Osteoblast (primary cell): ENCODE measurements around the gene CHAD. TPM values are rescaled to one million over a fixed set of nuclear protein-coding genes. Genes with fewer than 3 reads are reported as not detected.
A peak's percentile ranks its signal among the peaks of the same experiment; 100 is the strongest.
"Not testable (repeated sequence)": the region's sequence is repeated elsewhere in the genome, so short reads cannot be mapped to it uniquely, and the experiment has no call there.

ENCODE experiments used
- DNase-seq: peaks from one replicate; pipeline ENCODE4 v3.0.0; 2011; ENCODE audit warnings: low spot score, mixed read lengths; ENCODE audit not compliant: insufficient read length; ENCODE audit errors: missing footprints
- H2AFZ ChIP-seq: 2 replicates; pipeline ENCODE4 v1.6.0; 2011; ENCODE audit warnings: mild to moderate bottlenecking, low read length
- H3K27ac ChIP-seq: 2 replicates; pipeline ENCODE4 v1.5.1; 2011; ENCODE audit warnings: mild to moderate bottlenecking, low read depth, low read length, moderate library complexity
- H3K27me3 ChIP-seq: 2 replicates; pipeline ENCODE4 v1.6.0; 2012; ENCODE audit warnings: mild to moderate bottlenecking, control low read depth, inconsistent platforms, low read length, moderate library complexity; ENCODE audit not compliant: insufficient read depth
- H3K36me3 ChIP-seq: 2 replicates; pipeline ENCODE4 v1.5.1; 2011; ENCODE audit warnings: mild to moderate bottlenecking, low read length, control low read depth, moderate library complexity; ENCODE audit not compliant: insufficient read depth
- H3K4me1 ChIP-seq: 2 replicates; pipeline ENCODE4 v1.5.1; 2011; ENCODE audit warnings: mild to moderate bottlenecking, low read length, control low read depth, moderate library complexity; ENCODE audit not compliant: insufficient read depth
- H3K4me2 ChIP-seq: 2 replicates; pipeline ENCODE4 v1.6.0; 2011; ENCODE audit warnings: mild to moderate bottlenecking, low read length; ENCODE audit not compliant: insufficient read depth
- H3K4me3 ChIP-seq: fragments of 200-600 bp; sonication (generic); 3 replicates; pipeline ENCODE4 v1.5.1; 2012; ENCODE audit warnings: mild to moderate bottlenecking, low read length, inconsistent platforms; ENCODE audit not compliant: insufficient read depth
- H3K79me2 ChIP-seq: 2 replicates; pipeline ENCODE4 v1.6.0; 2012; ENCODE audit warnings: mild to moderate bottlenecking, low read length, control low read depth, inconsistent platforms; ENCODE audit not compliant: insufficient read depth
- H3K9me3 ChIP-seq: 2 replicates; pipeline ENCODE4 v1.5.1; 2011; ENCODE audit warnings: low read depth, low read length, control low read depth
- H4K20me1 ChIP-seq: 2 replicates; pipeline ENCODE4 v1.6.0; 2012; ENCODE audit warnings: mild to moderate bottlenecking, low read length, control low read depth; ENCODE audit not compliant: insufficient read depth
- CTCF ChIP-seq: IDR thresholded peaks from 2 replicates; pipeline ENCODE4 v1.5.1; 2011; ENCODE audit warnings: mild to moderate bottlenecking, low read depth, low read length, moderate library complexity; ENCODE audit errors: extremely low read depth
- total RNA-seq: library from RNA; depleted of rRNA; stranded (reverse); fragments of >200 nt; gene quantifications from 2 replicates; pipeline ENCODE4 v1.2.3, GENCODE V29; 2012

CHAD gene
- total RNA-seq, 1 donor, result not detected

- peaks cover 55% of the 10 kb centered on the region for H3K4me1 ChIP-seq
- no peaks in the 10 kb centered on the region for H3K36me3 ChIP-seq
- no peaks in the 10 kb centered on the region for H3K9me3 ChIP-seq
- peak overlapping the region; percentile 72 for H3K27ac ChIP-seq
- H3K4me2 ChIP-seq, result peak overlapping the region; percentile 53
- no peak overlapping the region for H3K4me3 ChIP-seq
- no peak for TF ChIP-seq CTCF
- no peak overlapping the region for H2AFZ ChIP-seq
- H3K79me2 ChIP-seq, result peaks cover 16% of the 10 kb centered on the region
- H3K27me3 ChIP-seq, result no peaks in the 10 kb centered on the region
- DNase-seq, result peak; percentile 98
- H4K20me1 ChIP-seq, result peaks cover 3% of the 10 kb centered on the region
Measured at GRCh38 chr17:50423553-50424159, 45.0 kb downstream of the CHAD start.

GRCh38 chr17:50422738-50423137, 45.9 kb downstream of the CHAD start:
- Histone ChIP-seq H3K4me2 (no peak overlapping the region), H2AFZ (no peak overlapping the region), H4K20me1 (peaks cover 3% of the 10 kb centered on the region), H3K27ac (no peak overlapping the region), H3K4me3 (no peak overlapping the region), H3K36me3 (no peaks in the 10 kb centered on the region), H3K79me2 (peaks cover 9% of the 10 kb centered on the region), H3K4me1 (peaks cover 52% of the 10 kb centered on the region), H3K9me3 (no peaks in the 10 kb centered on the region), H3K27me3 (no peaks in the 10 kb centered on the region)
- DNase-seq, result no peak
- no peak for TF ChIP-seq CTCF

- Histone ChIP-seq H3K79me2 (peaks cover 2% of the 10 kb centered on the region), H3K27ac (peak overlapping the region; percentile 64), H2AFZ (peak overlapping the region; percentile 49), H3K4me2 (peak overlapping the region; percentile 80), H3K4me1 (peaks cover 41% of the 10 kb centered on the region), H4K20me1 (no peaks in the 10 kb centered on the region), H3K9me3 (no peaks in the 10 kb centered on the region), H3K4me3 (peak overlapping the region; percentile 58), H3K27me3 (no peaks in the 10 kb centered on the region), H3K36me3 (no peaks in the 10 kb centered on the region)
- no peak for TF ChIP-seq CTCF
- DNase-seq, result peak; percentile 47
Measured at GRCh38 chr17:50421308-50422051, 47.2 kb downstream of the CHAD start.

- Histone ChIP-seq H3K4me3 (peak overlapping the region; percentile 58), H3K79me2 (no peaks in the 10 kb centered on the region), H3K27ac (peak overlapping the region; percentile 64), H2AFZ (peak overlapping the region; percentile 49), H3K4me2 (peak overlapping the region; percentile 80), H3K4me1 (peaks cover 38% of the 10 kb centered on the region), H3K27me3 (no peaks in the 10 kb centered on the region), H3K9me3 (no peaks in the 10 kb centered on the region), H3K36me3 (no peaks in the 10 kb centered on the region), H4K20me1 (no peaks in the 10 kb centered on the region)
- peak; percentile 58 for DNase-seq
- TF ChIP-seq CTCF, result no peak
Measured at GRCh38 chr17:50420419-50421112, 48.1 kb downstream of the CHAD start.

GRCh38 chr17:50419577-50419976, 49.1 kb downstream of the CHAD start:
- H3K79me2 ChIP-seq, H3K27ac ChIP-seq, H3K4me3 ChIP-seq, DNase-seq, H3K4me2 ChIP-seq, H2AFZ ChIP-seq, H3K9me3 ChIP-seq, H3K27me3 ChIP-seq, H4K20me1 ChIP-seq, H3K36me3 ChIP-seq: not testable (repeated sequence)
- H3K4me1 ChIP-seq, result peaks cover 28% of the 10 kb centered on the region
